Renal pelvis (tissue), 4 donors: ENCODE results near the gene ABLIM1. TPM values are rescaled to one million over a fixed set of nuclear protein-coding genes. Genes with fewer than 3 reads are reported as not detected.

Source experiments
- DNase-seq: peaks from one replicate; pipeline ENCODE4 v3.0.0-alpha.2; 2013
- polyA plus RNA-seq, 3 donors: library from polyadenylated mRNA; unstranded; fragments of 120-200 nt; gene quantifications; one replicate each; pipeline ENCODE4 v1.2.1, GENCODE V29; 2013; ENCODE audit not compliant: insufficient read length in 3 of 3

ABLIM1 gene
- polyA plus RNA-seq, 3 donors, result 82.3 to 116 (median 108) TPM

GRCh38 chr10:114550756-114551635 is 107.1 kb downstream of the ABLIM1 start:
- DNase-seq, result peak; percentile 48

- no peak for DNase-seq
These were observed 109.4 kb downstream of the ABLIM1 start for GRCh38 chr10:114548662-114549061.

- DNase-seq, result no peak
These were observed 110.6 kb downstream of the ABLIM1 start for GRCh38 chr10:114547514-114547913.

- no peak for DNase-seq
These were observed 111.0 kb downstream of the ABLIM1 start for GRCh38 chr10:114547056-114547455.

- DNase-seq, result no peak
These were observed 112.3 kb downstream of the ABLIM1 start for GRCh38 chr10:114545819-114546218.

GRCh38 chr10:114545071-114545470 is 113.0 kb downstream of the ABLIM1 start:
- DNase-seq, result no peak

- no peak for DNase-seq
These were observed 113.9 kb downstream of the ABLIM1 start for GRCh38 chr10:114544045-114544659.

GRCh38 chr10:114543456-114543855 is 114.6 kb downstream of the ABLIM1 start:
- DNase-seq, result no peak

- no peak for DNase-seq
These were observed 115.7 kb downstream of the ABLIM1 start for GRCh38 chr10:114542373-114542772.

- DNase-seq, result no peak
These were observed 116.3 kb downstream of the ABLIM1 start for GRCh38 chr10:114541797-114542160.

GRCh38 chr10:114541081-114541796 is 116.8 kb downstream of the ABLIM1 start:
- DNase-seq, result no peak

- no peak for DNase-seq
These were observed 117.8 kb downstream of the ABLIM1 start for GRCh38 chr10:114540236-114540635.

- no peak for DNase-seq
These were observed 118.5 kb downstream of the ABLIM1 start for GRCh38 chr10:114539623-114540022.

- no peak for DNase-seq
These were observed 119.7 kb downstream of the ABLIM1 start for GRCh38 chr10:114538181-114538906.

- no peak for DNase-seq
These were observed 120.3 kb downstream of the ABLIM1 start for GRCh38 chr10:114537736-114538135.

- no peak for DNase-seq
These were observed 123.5 kb downstream of the ABLIM1 start for GRCh38 chr10:114534571-114534981.

GRCh38 chr10:114532226-114532625 is 125.8 kb downstream of the ABLIM1 start:
- DNase-seq, result no peak

- DNase-seq, result peak; percentile 89
These were observed 131.4 kb downstream of the ABLIM1 start for GRCh38 chr10:114526504-114527238.

GRCh38 chr10:114526126-114526503 is 132.0 kb downstream of the ABLIM1 start:
- no peak for DNase-seq

GRCh38 chr10:114525368-114525949 is 132.6 kb downstream of the ABLIM1 start:
- DNase-seq, result no peak

- DNase-seq, result no peak
These were observed 134.2 kb downstream of the ABLIM1 start for GRCh38 chr10:114523876-114524275.
